H9 (cell line): Measurements from ENCODE around the gene TSC22D3. TPM values are rescaled to one million over a fixed set of nuclear protein-coding genes. Genes with fewer than 3 reads are reported as not detected.

Experiments used
- DNase-seq: peaks from one replicate; pipeline ENCODE4 v3.0.0-alpha.2; 2017
- H2AFZ ChIP-seq: one replicate; pipeline ENCODE4 v1.6.1; 2013; ENCODE audit warnings: mild to moderate bottlenecking, low read length, control low read depth, moderate library complexity
- H2AK5ac ChIP-seq: 2 replicates; pipeline ENCODE4 v1.6.1; 2013; ENCODE audit warnings: low read length, control low read depth, mixed read lengths; ENCODE audit not compliant: insufficient read length
- H2BK120ac ChIP-seq: one replicate; pipeline ENCODE4 v1.6.1; 2013; ENCODE audit warnings: low read depth, mild to moderate bottlenecking, low read length, control low read depth, inconsistent platforms; ENCODE audit not compliant: poor library complexity, severe bottlenecking
- H2BK12ac ChIP-seq: 2 replicates; pipeline ENCODE4 v1.6.1; 2013; ENCODE audit warnings: low read length, control low read depth, mixed read lengths, low read depth; ENCODE audit not compliant: insufficient read length
- H2BK15ac ChIP-seq: 2 replicates; pipeline ENCODE4 v1.6.1; 2013; ENCODE audit warnings: low read depth, low read length, control low read depth
- H2BK20ac ChIP-seq: one replicate; pipeline ENCODE4 v1.6.1; 2013; ENCODE audit warnings: low read depth, mild to moderate bottlenecking, low read length, control low read depth, inconsistent platforms; ENCODE audit not compliant: poor library complexity, severe bottlenecking
- H2BK5ac ChIP-seq: 2 replicates; pipeline ENCODE4 v1.6.1; 2013; ENCODE audit warnings: low read length, control low read depth, mixed read lengths; ENCODE audit not compliant: insufficient read length
- H3K14ac ChIP-seq: 2 replicates; pipeline ENCODE4 v1.6.1; 2013; ENCODE audit warnings: low read length, control low read depth; ENCODE audit not compliant: insufficient read depth
- H3K18ac ChIP-seq: 2 replicates; pipeline ENCODE4 v1.6.1; 2013; ENCODE audit warnings: low read depth, mild to moderate bottlenecking, mixed read lengths, low read length, control low read depth; ENCODE audit not compliant: insufficient read length
- H3K23ac ChIP-seq: 2 replicates; pipeline ENCODE4 v1.6.1; 2013; ENCODE audit warnings: low read length, control low read depth, mixed read lengths, low read depth; ENCODE audit not compliant: insufficient read length
- H3K23me2 ChIP-seq: 2 replicates; pipeline ENCODE4 v1.6.1; 2013; ENCODE audit warnings: low read depth, mild to moderate bottlenecking, mixed read lengths, low read length, control low read depth; ENCODE audit not compliant: insufficient read length, poor library complexity, severe bottlenecking
- H3K27ac ChIP-seq: 2 replicates; pipeline ENCODE4 v1.5.1; 2013; ENCODE audit warnings: low read length, control low read depth, mixed read lengths, low read depth; ENCODE audit not compliant: insufficient read length
- H3K27me3 ChIP-seq: 2 replicates; pipeline ENCODE4 v1.6.1; 2013; ENCODE audit warnings: low read length, control low read depth, inconsistent platforms; ENCODE audit not compliant: insufficient read depth
- H3K4ac ChIP-seq: 2 replicates; pipeline ENCODE4 v1.6.1; 2013; ENCODE audit warnings: low read depth, mild to moderate bottlenecking, control low read depth, inconsistent platforms, low read length, moderate library complexity
- H3K4me1 ChIP-seq: 2 replicates; pipeline ENCODE4 v1.6.1; 2013; ENCODE audit warnings: low read length, control low read depth, inconsistent platforms; ENCODE audit not compliant: insufficient read depth
- H3K4me2 ChIP-seq: 2 replicates; pipeline ENCODE4 v1.6.1; 2013; ENCODE audit warnings: low read length, control low read depth, mixed read lengths; ENCODE audit not compliant: insufficient read length, insufficient read depth
- H3K56ac ChIP-seq: 2 replicates; pipeline ENCODE4 v1.6.1; 2013; ENCODE audit warnings: low read depth, mild to moderate bottlenecking, mixed read lengths, low read length, control low read depth; ENCODE audit not compliant: insufficient read length
- H3K79me1 ChIP-seq: 2 replicates; pipeline ENCODE4 v1.6.1; 2013; ENCODE audit warnings: low read depth, mild to moderate bottlenecking, moderate library complexity, low read length, control low read depth, inconsistent platforms; ENCODE audit not compliant: insufficient read depth, poor library complexity, severe bottlenecking
- H3K79me2 ChIP-seq: 2 replicates; pipeline ENCODE4 v1.6.1; 2013; ENCODE audit warnings: low read length, control low read depth, inconsistent platforms; ENCODE audit not compliant: insufficient read depth
- H3K9ac ChIP-seq: 2 replicates; pipeline ENCODE4 v1.6.1; 2013; ENCODE audit warnings: low read length, control low read depth, mixed read lengths; ENCODE audit not compliant: insufficient read length; ENCODE audit errors: extremely low read depth
- H3K9me3 ChIP-seq: one replicate; pipeline ENCODE4 v1.6.1; 2013; ENCODE audit warnings: low read depth, low read length, inconsistent platforms; ENCODE audit not compliant: control insufficient read depth
- H3T11ph ChIP-seq: one replicate; pipeline ENCODE4 v1.6.1; 2013; ENCODE audit warnings: mild to moderate bottlenecking, low read length, control low read depth, inconsistent platforms
- H4K20me1 ChIP-seq: one replicate; pipeline ENCODE4 v1.6.1; 2013; ENCODE audit not compliant: control insufficient read depth, insufficient read length, insufficient read depth
- H4K5ac ChIP-seq: 2 replicates; pipeline ENCODE4 v1.6.1; 2013; ENCODE audit warnings: low read depth, mild to moderate bottlenecking, mixed read lengths, low read length, control low read depth; ENCODE audit not compliant: insufficient read length
- H4K8ac ChIP-seq: replicated peaks from 2 replicates; pipeline ENCODE4 v1.6.1; 2013; ENCODE audit warnings: low read length, control low read depth, mixed read lengths, low read depth; ENCODE audit not compliant: insufficient read length
- H4K91ac ChIP-seq: 2 replicates; pipeline ENCODE4 v1.6.1; 2013; ENCODE audit warnings: low read depth, mild to moderate bottlenecking, moderate library complexity, mixed read lengths, low read length, control low read depth; ENCODE audit not compliant: insufficient read length
- H3K27ac Mint-ChIP-seq, 3 experiments: 2 replicates in 2 of 3; 3 replicates in 1 of 3; pipeline ENCODE4 v1.8.0; 2020 to 2021; ENCODE audit warnings: mixed read lengths in 3 of 3, mild to moderate bottlenecking in 1 of 3, moderate library complexity in 1 of 3
- H3K27me3 Mint-ChIP-seq: 2 replicates; pipeline ENCODE4 v1.8.0; 2021; ENCODE audit warnings: low read depth, mild to moderate bottlenecking, moderate library complexity, mixed read lengths
- H3K36me3 Mint-ChIP-seq, 3 experiments: 2 replicates in 2 of 3; 3 replicates in 1 of 3; pipeline ENCODE4 v1.8.0; 2020 to 2021; ENCODE audit warnings: low read depth in 3 of 3, mixed read lengths in 3 of 3; ENCODE audit not compliant: insufficient read depth in 1 of 3
- H3K4me1 Mint-ChIP-seq, 2 experiments: 2 replicates each; pipeline ENCODE4 v1.8.0; 2020; ENCODE audit warnings: mixed read lengths in 2 of 2
- H3K4me3 Mint-ChIP-seq, 2 experiments: 2 replicates in 1 of 2; 3 replicates in 1 of 2; pipeline ENCODE4 v1.8.0; 2020 to 2021; ENCODE audit warnings: mild to moderate bottlenecking in 2 of 2, mixed read lengths in 2 of 2, moderate library complexity in 1 of 2
- H3K9me3 Mint-ChIP-seq, 2 experiments: 2 replicates in 1 of 2; 3 replicates in 1 of 2; pipeline ENCODE4 v1.8.0; 2020; ENCODE audit warnings: mild to moderate bottlenecking in 2 of 2, mixed read lengths in 2 of 2, moderate library complexity in 1 of 2
- CTCF ChIP-seq: fragments of 200-600 bp; sonication (generic); conservative IDR thresholded peaks from 3 replicates; pipeline ENCODE4 v1.8.0; 2021; ENCODE audit warnings: antibody characterized with exemption, mild to moderate bottlenecking
- WGBS: extraction: QIAGEN DNeasy Blood & Tissue Kit; methylation state at CpG from one replicate; pipeline ENCODE4 v1.1.7; 2013; ENCODE audit warnings: missing lambda C conversion rate, low lambda C conversion rate, mixed read lengths; ENCODE audit not compliant: insufficient read length; ENCODE audit errors: extremely low coverage; 5-methylcytosine and 5-hydroxymethylcytosine counted together
- total RNA-seq: library from RNA; stranded (reverse); gene quantifications from 2 replicates; pipeline ENCODE4 v1.2.1, GENCODE V29; 2021

TSC22D3 gene
- total RNA-seq, 1 experiment from 2014 or later: 10.5 TPM

DNA sequence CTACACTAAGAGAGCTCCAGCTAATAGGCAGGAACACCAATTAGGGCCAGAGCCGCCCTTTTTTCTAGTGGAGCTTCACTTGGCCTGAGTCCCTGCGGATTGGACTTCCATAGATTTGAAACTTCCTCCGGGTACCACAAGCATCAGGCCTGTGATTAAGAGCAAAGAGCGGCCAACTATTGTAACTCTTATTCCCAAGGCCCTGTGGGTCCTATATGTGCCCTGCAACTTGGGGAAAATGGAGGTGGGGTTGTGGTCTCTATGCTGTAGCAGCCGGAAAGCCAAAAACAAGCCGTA lies 1.9 kb upstream of the TSC22D3 start, which contains the start of gene NCBP2L:
Gene NCBP2L (plus strand): TSS at position 198 of the 297 bp plus-strand sequence. CDS start 16,488 bp downstream, outside the sequence.
- Histone ChIP-seq H3K4me1 (peaks cover 4% of the 10 kb centered on the region; the same call in 1 of the 2 replicates), H3K27me3 (peaks cover 17% of the 10 kb centered on the region), H3K9ac (no peak within 1 kb of the TSS), H3K4me2 (peak within 1 kb of the TSS; percentile 56), H2BK20ac (no peak within 1 kb of the TSS), H3T11ph (no peak within 1 kb of the TSS), H2BK12ac (no peak within 1 kb of the TSS), H2AK5ac (no peak within 1 kb of the TSS), H2BK15ac (no peak within 1 kb of the TSS), H3K4ac (no peak within 1 kb of the TSS), H4K8ac (no peak within 1 kb of the TSS), H4K91ac (no peak within 1 kb of the TSS), H2BK120ac (no peak within 1 kb of the TSS), H3K23ac (no peak within 1 kb of the TSS), H3K27ac (no peak within 1 kb of the TSS), H3K23me2 (peaks cover 7% of the 10 kb centered on the region), H3K79me1 (no peaks in the 10 kb centered on the region), H3K9me3 (no peaks in the 10 kb centered on the region), H2AFZ (no peak within 1 kb of the TSS), H4K20me1 (no peaks in the 10 kb centered on the region), H3K79me2 (no peaks in the 10 kb centered on the region), H3K56ac (no peak within 1 kb of the TSS), H4K5ac (no peak within 1 kb of the TSS), H2BK5ac (no peak within 1 kb of the TSS), H3K18ac (no peak within 1 kb of the TSS), H3K14ac (no peak within 1 kb of the TSS)
- peaks cover 0 to 31% of the 10 kb centered on the region in 2 experiments; a peak in 2 of 5 replicates for H3K9me3 Mint-ChIP-seq
- peak within 1 kb of the TSS; percentile 59 to 87 for H3K4me3 Mint-ChIP-seq
- no CpG with 5 or more reads among the region's 6 CpGs for WGBS
- H3K4me1 Mint-ChIP-seq: peaks cover 16 to 26% of the 10 kb centered on the region in 2 experiments
- peaks cover 0 to 2% (median 0%) of the 10 kb centered on the region in 3 experiments; a peak in 1 of 7 replicates for H3K36me3 Mint-ChIP-seq
- peaks cover 43% of the 10 kb centered on the region for H3K27me3 Mint-ChIP-seq
- no peak for TF ChIP-seq CTCF
- no peak within 1 kb of the TSS for H3K27ac Mint-ChIP-seq
- DNase-seq: no peak
